IPS-NIHi7 (cell line): ENCODE results near the gene PRPF6.
A peak's percentile ranks its signal among the peaks of the same experiment; 100 is the strongest.
"Not testable (repeated sequence)": the region's sequence is repeated elsewhere in the genome, so short reads cannot be mapped to it uniquely, and the experiment has no call there.

ENCODE experiments used
- DNase-seq: peaks from one replicate; pipeline ENCODE4 v3.0.0; 2012; ENCODE audit warnings: mixed read lengths; ENCODE audit errors: extremely low spot score

Gene PRPF6

DNA sequence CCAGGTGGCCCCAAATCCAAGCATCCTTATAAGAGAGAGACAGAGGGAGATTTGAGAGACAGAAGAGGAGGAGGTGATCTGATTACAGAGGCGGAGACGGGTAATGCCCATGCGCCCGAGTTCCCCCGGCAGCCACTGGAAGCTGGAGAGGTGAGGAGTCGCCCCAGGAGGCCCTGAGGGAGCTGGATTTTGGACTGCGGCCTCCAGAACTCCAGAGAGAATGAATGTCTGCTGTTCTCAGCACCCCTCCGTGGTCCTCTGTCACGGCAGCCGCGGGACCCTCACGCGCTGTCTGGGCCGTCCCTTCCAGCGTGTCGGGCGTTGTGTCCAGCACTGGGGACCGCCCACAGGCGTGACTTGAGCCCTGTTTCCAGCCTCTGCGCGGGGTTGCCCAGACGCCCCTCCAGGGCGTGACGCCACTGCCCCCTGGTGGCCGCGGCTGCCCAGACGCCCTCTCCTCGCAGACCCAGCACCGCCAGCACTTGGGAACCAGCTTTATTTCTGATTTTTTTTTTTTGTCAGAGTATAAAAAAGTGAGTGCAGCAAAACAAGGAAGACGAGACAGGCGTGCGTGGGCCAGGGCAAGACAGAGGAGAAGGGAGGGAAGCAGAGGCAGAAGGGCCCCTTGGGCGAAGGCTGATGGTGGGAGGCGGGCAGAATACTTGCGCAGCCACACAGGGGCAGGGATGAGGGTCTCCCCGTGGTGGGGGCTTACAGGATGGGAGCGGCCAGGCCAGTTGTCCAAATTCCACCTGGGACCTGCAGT, 7.1 kb upstream of the PRPF6 start:
- DNase-seq = peak; percentile 87

GRCh38 chr20:63974402-63975200, 6.3 kb upstream of the PRPF6 start:
- DNase-seq = no peak

DNA sequence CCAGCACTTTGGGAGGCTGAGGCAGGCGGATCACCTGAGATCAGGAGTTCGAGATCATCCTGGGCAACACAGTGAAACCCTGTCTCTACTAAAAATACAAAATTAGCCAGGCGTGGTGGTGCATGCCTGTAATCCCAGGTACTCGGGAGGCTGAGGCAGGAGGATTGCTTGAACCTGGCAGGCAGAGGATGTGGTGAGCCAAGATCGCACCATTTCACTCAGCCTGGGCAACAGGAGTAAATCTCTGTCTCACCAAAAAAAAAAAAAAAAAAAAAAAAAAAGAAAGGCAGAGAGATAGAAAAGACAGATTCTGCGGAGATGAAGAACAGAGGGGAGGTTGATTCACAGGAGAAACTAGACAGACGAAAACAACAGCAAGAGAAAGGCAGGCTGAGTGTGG, 4.4 kb upstream of the PRPF6 start:
- DNase-seq = not testable (repeated sequence)

GRCh38 chr20:63976980-63977738, 3.8 kb upstream of the PRPF6 start:
- DNase-seq = no peak

DNA sequence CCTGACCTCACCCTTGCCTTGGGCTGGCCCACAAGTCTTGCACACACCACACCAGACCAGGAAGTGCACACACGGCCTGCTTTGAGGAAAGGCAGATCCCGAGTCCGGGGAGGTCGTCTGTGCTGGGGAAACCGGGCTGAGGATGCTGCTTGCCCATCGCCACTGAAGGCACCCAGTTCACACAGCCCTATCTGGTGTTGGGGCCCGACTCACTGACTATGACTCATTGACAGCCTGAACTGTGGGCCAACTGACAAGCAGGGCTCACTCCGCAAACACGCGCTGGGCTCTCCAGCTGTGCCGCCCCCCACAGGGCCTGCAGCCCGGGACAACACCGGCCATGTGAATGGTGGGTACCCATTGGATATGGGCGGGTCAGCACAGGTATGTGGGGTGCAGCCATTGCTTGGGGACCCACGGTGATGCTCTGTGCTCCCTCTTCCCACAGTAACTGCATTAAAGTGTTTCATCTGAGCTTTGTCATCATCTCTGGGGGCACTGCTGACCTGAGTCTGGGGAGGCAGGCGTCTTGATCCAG, 3.1 kb upstream of the PRPF6 start:
- DNase-seq = no peak

DNA sequence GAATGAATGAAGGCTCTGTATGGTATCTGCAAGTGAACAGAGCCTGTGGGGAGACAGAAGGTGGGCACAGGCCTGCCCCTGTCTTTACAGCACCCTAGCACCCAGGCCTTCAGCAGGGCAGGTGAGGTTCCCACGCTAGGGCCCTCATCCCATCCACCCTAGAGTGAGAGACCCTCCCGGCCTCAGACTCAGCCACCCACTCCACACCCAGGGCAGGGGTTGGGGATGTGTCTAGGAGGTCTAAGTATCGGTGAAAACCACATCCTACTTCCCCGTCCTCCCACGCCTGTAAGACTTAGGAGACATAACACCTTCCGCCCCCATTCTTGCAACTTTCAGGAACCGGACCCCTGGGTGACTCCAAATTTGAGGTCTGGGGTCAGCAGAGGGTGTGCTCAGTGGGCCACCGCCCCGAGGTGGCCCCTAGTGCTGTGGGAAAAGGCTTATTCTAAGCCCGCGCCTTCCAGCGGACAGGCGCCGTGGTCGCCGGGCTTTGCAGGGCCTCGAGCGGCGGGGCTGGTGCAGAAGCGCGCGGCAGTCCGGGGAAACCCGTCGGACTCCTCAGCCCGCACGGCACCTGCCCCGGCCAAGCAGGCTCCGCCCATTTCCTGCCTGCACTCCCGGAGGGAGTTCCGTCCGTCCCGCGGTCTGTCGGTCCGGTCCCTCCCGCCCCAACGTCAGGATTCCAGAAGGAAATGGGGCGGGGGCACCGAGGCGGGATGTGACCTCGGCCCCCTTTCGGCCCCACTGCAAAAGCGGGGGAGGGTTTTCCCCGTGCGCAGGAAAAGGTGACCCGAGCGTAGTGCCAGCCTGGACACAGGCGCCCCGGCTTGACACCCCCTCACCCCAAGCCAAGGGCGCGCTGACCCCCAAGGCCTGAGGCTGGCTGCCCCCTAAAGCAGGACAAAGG, 2.4 kb upstream of the PRPF6 start:
- DNase-seq = peak; percentile 75

DNA sequence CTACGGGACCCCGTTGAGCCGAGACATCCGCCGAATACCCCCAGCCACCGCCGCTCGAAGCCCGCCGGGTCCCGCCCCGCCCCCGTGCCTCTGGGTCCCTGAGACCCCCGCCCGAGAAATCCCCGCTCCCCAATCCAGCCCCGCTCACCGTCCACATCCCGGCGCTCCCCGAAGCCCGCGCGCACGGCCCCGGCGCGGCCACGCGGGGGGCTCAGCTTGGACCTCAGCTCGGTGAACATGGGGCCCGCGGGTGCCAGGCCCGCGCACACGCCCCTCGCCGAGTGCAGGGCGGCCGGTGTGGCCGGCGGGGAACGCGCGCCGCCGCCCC, 1.7 kb upstream of the PRPF6 start:
- peak; percentile 31 for DNase-seq

DNA sequence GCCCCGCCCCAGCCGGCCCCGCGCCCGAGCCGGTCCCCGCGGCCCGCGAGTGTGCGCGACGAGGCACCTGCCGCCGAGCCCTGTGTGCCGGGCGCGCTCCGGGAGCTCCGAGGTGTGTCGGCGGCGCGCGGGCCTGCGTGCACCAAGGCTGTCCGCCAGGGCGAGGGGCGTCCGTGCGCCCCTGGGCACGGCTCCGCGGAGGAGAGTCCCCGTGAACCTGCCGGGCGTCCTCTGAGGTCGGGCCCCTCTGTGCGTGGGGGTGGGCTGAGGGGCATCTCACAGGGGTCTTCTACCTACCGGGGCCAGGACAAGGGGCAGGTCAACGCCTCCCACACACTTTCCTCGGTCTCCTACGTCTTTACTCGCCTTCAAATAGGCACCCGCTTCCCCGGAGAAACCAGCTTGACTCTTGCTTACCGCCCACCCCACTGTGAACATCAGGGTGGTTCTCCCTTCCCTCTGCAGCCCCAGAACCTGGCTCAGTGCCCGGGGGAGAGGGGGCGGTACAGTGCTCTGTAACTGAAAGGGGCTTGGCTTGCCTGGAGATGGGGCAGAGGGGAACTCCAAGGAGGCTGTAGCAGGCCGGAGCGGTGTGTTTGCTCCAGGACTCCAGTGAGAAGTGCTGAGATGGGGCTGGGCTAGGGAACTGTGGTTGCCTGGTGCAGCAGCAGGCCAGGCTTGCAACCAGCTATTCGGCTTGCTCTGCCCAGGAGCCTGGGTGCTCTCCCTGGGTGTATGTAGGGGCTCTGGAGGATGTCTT, 1.2 kb upstream of the PRPF6 start, which contains the start of gene SAMD10:
Gene SAMD10, minus strand, starts transcription at position 86 of the 760 bp plus-strand sequence. CDS start 175 bp downstream, outside the sequence.
- DNase-seq = peak; percentile 44

GRCh38 chr20:63980317-63980805, 571 bp upstream of the PRPF6 start:
- DNase-seq = no peak

GRCh38 chr20:63982937-63983336, 2.0 kb downstream of the PRPF6 start:
- no peak for DNase-seq

DNA sequence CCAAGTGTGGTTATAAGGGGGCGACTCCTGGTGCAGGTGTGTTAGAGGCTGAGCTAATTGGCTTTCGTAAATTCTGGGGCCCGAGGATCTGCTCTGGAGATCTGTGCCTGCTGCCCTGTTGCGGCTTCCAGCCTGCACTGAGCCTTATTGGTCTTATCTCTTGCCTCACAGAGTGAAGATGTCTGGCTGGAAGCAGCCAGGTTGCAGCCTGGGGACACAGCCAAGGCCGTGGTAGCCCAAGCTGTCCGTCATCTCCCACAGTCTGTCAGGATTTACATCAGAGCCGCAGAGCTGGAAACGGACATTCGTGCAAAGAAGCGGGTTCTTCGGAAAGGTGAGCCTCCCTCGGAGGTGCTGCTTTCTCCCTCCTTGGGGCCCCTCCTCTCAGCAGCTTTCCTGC, 20.0 kb downstream of the PRPF6 start:
- no peak for DNase-seq

DNA sequence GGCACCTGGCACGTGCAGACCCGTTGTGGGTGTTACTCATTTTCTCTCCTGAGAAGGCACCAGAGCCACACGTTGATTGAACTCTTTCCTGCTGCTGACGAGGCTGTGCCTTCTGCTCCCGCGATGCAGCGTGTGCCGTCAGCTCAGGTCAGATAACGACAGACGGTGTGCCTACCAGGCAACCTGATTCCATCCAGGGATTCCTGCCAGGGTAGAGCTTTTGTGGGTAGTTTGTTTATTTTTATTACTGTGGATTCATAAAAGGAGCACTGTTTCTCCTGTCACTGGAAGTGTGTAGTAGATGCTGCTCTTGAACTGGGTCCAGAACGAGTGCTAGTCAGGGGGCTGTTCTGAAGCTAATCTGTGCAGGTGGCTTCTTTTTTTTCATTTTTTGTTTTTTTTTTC, 20.7 kb downstream of the PRPF6 start:
- DNase-seq = no peak

GRCh38 chr20:64003960-64004725, 23.2 kb downstream of the PRPF6 start:
- DNase-seq = no peak

GRCh38 chr20:64005394-64005793, 24.5 kb downstream of the PRPF6 start:
- DNase-seq = no peak

- no peak for DNase-seq
Measured at GRCh38 chr20:64006490-64006889, 25.6 kb downstream of the PRPF6 start.

GRCh38 chr20:64006902-64007301, 26.0 kb downstream of the PRPF6 start:
- no peak for DNase-seq

DNA sequence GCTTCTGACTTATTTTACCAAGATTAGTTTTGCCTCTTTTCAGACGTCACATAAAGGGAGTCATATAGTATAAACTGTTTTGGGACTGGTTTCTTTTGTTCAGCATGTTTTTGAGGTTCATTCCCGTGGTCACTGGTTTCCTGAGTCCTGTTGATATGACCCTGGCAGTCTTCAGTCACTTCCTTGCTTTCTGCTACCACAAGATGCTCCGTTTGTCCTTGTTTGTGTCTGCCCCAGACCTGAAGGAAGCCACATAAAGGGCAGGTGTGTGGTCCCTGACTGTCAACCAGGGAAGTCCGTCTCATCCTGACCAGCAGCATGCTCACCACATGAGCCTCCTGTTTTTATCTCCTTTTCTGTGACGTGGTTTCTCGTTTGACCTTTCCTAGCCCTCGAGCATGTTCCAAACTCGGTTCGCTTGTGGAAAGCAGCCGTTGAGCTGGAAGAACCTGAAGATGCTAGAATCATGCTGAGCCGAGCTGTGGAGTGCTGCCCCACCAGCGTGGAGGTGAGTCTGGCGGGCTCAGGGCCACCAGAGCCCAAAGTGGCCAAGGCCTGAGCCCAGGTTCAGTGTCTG, 29.0 kb downstream of the PRPF6 start:
- no peak for DNase-seq

- DNase-seq = no peak
Measured at GRCh38 chr20:64010711-64011237, 29.8 kb downstream of the PRPF6 start.

GRCh38 chr20:64011366-64011779, 30.4 kb downstream of the PRPF6 start:
- no peak for DNase-seq
